Neural cell (in vitro differentiated cells): Measurements from ENCODE around the gene TPCN1. TPM values are rescaled to one million over a fixed set of nuclear protein-coding genes. Genes with fewer than 3 reads are reported as not detected.

Experiments
- H2AFZ ChIP-seq: fragments of 200-600, 300-800 bp; sonication (generic), shearing (Covaris generic); 2 replicates; pipeline ENCODE4 v1.6.0; 2014; ENCODE audit warnings: low read depth, mild to moderate bottlenecking, antibody characterized with exemption, low read length, moderate library complexity
- H3F3A ChIP-seq: fragments of 200-600 bp; shearing (Covaris generic); 2 replicates; pipeline ENCODE4 v1.6.1; 2016; ENCODE audit warnings: mild to moderate bottlenecking, moderate library complexity, mixed read lengths, antibody characterized with exemption, low read length; ENCODE audit not compliant: insufficient read depth, poor library complexity, severe bottlenecking
- H3K27ac ChIP-seq: fragments of 200-600, 300-800 bp; sonication (generic), shearing (Covaris generic); 2 replicates; pipeline ENCODE4 v1.5.1; 2014; ENCODE audit warnings: mild to moderate bottlenecking, low read length, moderate library complexity
- H3K27me3 ChIP-seq: fragments of 300-800, 200-600 bp; sonication (generic), shearing (Covaris generic); 2 replicates; pipeline ENCODE4 v1.6.0; 2014; ENCODE audit warnings: mild to moderate bottlenecking, low read depth, low read length, moderate library complexity; ENCODE audit not compliant: insufficient read depth
- H3K36me3 ChIP-seq: fragments of 300-800, 200-600 bp; sonication (generic), shearing (Covaris generic); 2 replicates; pipeline ENCODE4 v1.5.1; 2014; ENCODE audit warnings: mild to moderate bottlenecking, antibody characterized with exemption, low read length, moderate library complexity; ENCODE audit not compliant: insufficient read depth
- H3K4me2 ChIP-seq: fragments of 300-800, 200-600 bp; sonication (generic), shearing (Covaris generic); 2 replicates; pipeline ENCODE4 v1.6.0; 2014; ENCODE audit warnings: mild to moderate bottlenecking, low read length
- H3K4me3 ChIP-seq: fragments of 300-800, 200-600 bp; sonication (generic), shearing (Covaris generic); 2 replicates; pipeline ENCODE4 v1.5.1; 2014; ENCODE audit warnings: mild to moderate bottlenecking, low read length, moderate library complexity
- H3K79me2 ChIP-seq: fragments of 200-600 bp; shearing (Covaris generic); replicated peaks from 2 replicates; pipeline ENCODE4 v1.6.0; 2014; ENCODE audit warnings: mild to moderate bottlenecking, low read length, moderate library complexity; ENCODE audit not compliant: insufficient read depth
- H3K9ac ChIP-seq: fragments of 300-800, 200-600 bp; sonication (generic), shearing (Covaris generic); 2 replicates; pipeline ENCODE4 v1.6.1; 2016; ENCODE audit warnings: mild to moderate bottlenecking, low read length, mixed read lengths
- H3K9me2 ChIP-seq: fragments of 200-600 bp; shearing (Covaris generic); 2 replicates; pipeline ENCODE4 v1.6.1; 2016; ENCODE audit warnings: mild to moderate bottlenecking, low read length, mixed read lengths; ENCODE audit not compliant: insufficient read depth
- H3K9me3 ChIP-seq: fragments of 200-600, 300-800 bp; sonication (generic), shearing (Covaris generic); 2 replicates; pipeline ENCODE4 v1.6.1; 2016; ENCODE audit warnings: mild to moderate bottlenecking, mixed run types, low read length, moderate library complexity, mixed read lengths
- H4K20me1 ChIP-seq: fragments of 200-600 bp; shearing (Covaris generic); 2 replicates; pipeline ENCODE4 v1.6.1; 2016; ENCODE audit warnings: mild to moderate bottlenecking, mixed run types; ENCODE audit not compliant: insufficient read depth
- CTCF ChIP-seq: fragments of 450-650 bp; IDR thresholded peaks from 2 replicates; pipeline ENCODE4 v1.5.1; 2014; ENCODE audit warnings: antibody characterized with exemption, mild to moderate bottlenecking, moderate library complexity; ENCODE audit not compliant: poor library complexity, severe bottlenecking
- EP300 ChIP-seq: fragments of 450-650 bp; conservative IDR thresholded peaks from 2 replicates; pipeline ENCODE4 v1.6.1; 2014; ENCODE audit warnings: antibody characterized with exemption, mild to moderate bottlenecking, moderate library complexity; ENCODE audit not compliant: poor library complexity, severe bottlenecking
- EZH2 ChIP-seq: fragments of 200-600, 300-800 bp; shearing (Covaris generic), sonication (generic); IDR thresholded peaks from 2 replicates; pipeline ENCODE4 v1.6.1; 2014; ENCODE audit warnings: antibody characterized with exemption, low read length, borderline replicate concordance, mild to moderate bottlenecking; ENCODE audit not compliant: insufficient read depth, poor library complexity, severe bottlenecking
- MXI1 ChIP-seq: fragments of 450-650 bp; conservative IDR thresholded peaks from 2 replicates; pipeline ENCODE4 v1.6.1; 2014; ENCODE audit warnings: antibody characterized with exemption, mild to moderate bottlenecking; ENCODE audit not compliant: poor library complexity, severe bottlenecking
- POLR2AphosphoS5 ChIP-seq: IDR thresholded peaks from 2 replicates; pipeline ENCODE4 v1.6.1; 2012
- RAD21 ChIP-seq: fragments of 450-650 bp; conservative IDR thresholded peaks from 2 replicates; pipeline ENCODE4 v1.6.1; 2014; ENCODE audit warnings: antibody characterized with exemption, mild to moderate bottlenecking, moderate library complexity
- REST ChIP-seq: IDR thresholded peaks from 2 replicates; pipeline ENCODE4 v1.6.1; 2012; ENCODE audit warnings: borderline replicate concordance
- SMC3 ChIP-seq: fragments of 450-650 bp; conservative IDR thresholded peaks from 2 replicates; pipeline ENCODE4 v1.6.1; 2014; ENCODE audit warnings: antibody characterized with exemption, mild to moderate bottlenecking, moderate library complexity; ENCODE audit not compliant: poor library complexity
- TAF1 ChIP-seq: IDR thresholded peaks from 2 replicates; pipeline ENCODE4 v1.6.1; 2012; ENCODE audit warnings: low read depth
- polyA plus RNA-seq: library from polyadenylated mRNA; depleted of rRNA; stranded (reverse); fragments of >200 nt; gene quantifications from 2 replicates; pipeline ENCODE4 v1.2.3, GENCODE V29; 2014

The TPCN1 gene
- polyA plus RNA-seq, 1 donor from 2014 or later: 4.0 TPM

GRCh38 chr12:113329022-113329790, 107.9 kb downstream of the TPCN1 start:
- Histone ChIP-seq H2AFZ (no peak overlapping the region), H4K20me1 (no peaks in the 10 kb centered on the region), H3K4me2 (no peak overlapping the region), H3K9me2 (no peaks in the 10 kb centered on the region), H3F3A (no peaks in the 10 kb centered on the region), H3K27ac (no peak overlapping the region), H3K27me3 (peaks cover 9% of the 10 kb centered on the region), H3K79me2 (no peaks in the 10 kb centered on the region), H3K36me3 (no peaks in the 10 kb centered on the region), H3K4me3 (no peak overlapping the region), H3K9me3 (no peaks in the 10 kb centered on the region), H3K9ac (no peak overlapping the region)
- TF ChIP-seq CTCF (no peak), MXI1 (no peak), EP300 (no peak), TAF1 (no peak), RAD21 (no peak), SMC3 (no peak), POLR2AphosphoS5 (no peak), REST (no peak), EZH2 (no peak)

GRCh38 chr12:113329791-113330417, 108.6 kb downstream of the TPCN1 start:
- TF ChIP-seq POLR2AphosphoS5: no peak
- TF ChIP-seq REST: no peak
- no peak for TF ChIP-seq EZH2
- TF ChIP-seq TAF1: no peak
- no peak for TF ChIP-seq EP300
- no peaks in the 10 kb centered on the region for H4K20me1 ChIP-seq
- no peak overlapping the region for H3K9ac ChIP-seq
- H3F3A ChIP-seq: no peaks in the 10 kb centered on the region
- no peak overlapping the region for H3K4me2 ChIP-seq
- H2AFZ ChIP-seq: no peak overlapping the region
- no peak overlapping the region for H3K27ac ChIP-seq
- no peaks in the 10 kb centered on the region for H3K79me2 ChIP-seq
- no peak overlapping the region for H3K4me3 ChIP-seq
- peaks cover 16% of the 10 kb centered on the region for H3K27me3 ChIP-seq
- H3K9me3 ChIP-seq: no peaks in the 10 kb centered on the region
- H3K9me2 ChIP-seq: no peaks in the 10 kb centered on the region
- no peaks in the 10 kb centered on the region for H3K36me3 ChIP-seq
